Mononuclear cell (primary cell): Measurements from ENCODE around the gene PUS3. TPM values are rescaled to one million over a fixed set of nuclear protein-coding genes. Genes with fewer than 3 reads are reported as not detected.

Source experiments
- H3K27me3 ChIP-seq: 2 replicates; pipeline ENCODE4 v1.6.0; 2011; ENCODE audit warnings: low read length, control low read depth; ENCODE audit not compliant: insufficient read depth
- H3K4me1 ChIP-seq: 2 replicates; pipeline ENCODE4 v1.5.1; 2011; ENCODE audit warnings: mild to moderate bottlenecking, low read length, control low read depth; ENCODE audit not compliant: insufficient read depth
- H3K4me3 ChIP-seq: 2 replicates; pipeline ENCODE4 v1.5.1; 2011; ENCODE audit warnings: mild to moderate bottlenecking, low read length, moderate library complexity
- H3K9me3 ChIP-seq: 2 replicates; pipeline ENCODE4 v1.5.1; 2011; ENCODE audit warnings: low read depth, mild to moderate bottlenecking, control low read depth, low read length
- total RNA-seq: library from RNA; depleted of rRNA; stranded (reverse); fragments of >200 nt; gene quantifications from one replicate; pipeline ENCODE4 v1.2.3, GENCODE V29; 2012

PUS3 gene
- total RNA-seq: 5.8 TPM

- Histone ChIP-seq H3K4me3 (peak within 1 kb of the TSS; percentile 54), H3K9me3 (no peaks in the 10 kb centered on the region), H3K4me1 (peaks cover 27% of the 10 kb centered on the region), H3K27me3 (peaks cover 35% of the 10 kb centered on the region)
Observed at GRCh38 chr11:125902927-125903710, at the start of gene PUS3. Gene PUS3, minus strand, starts transcription at chr11:125903206. Its CDS starts 6,922 bp downstream, at chr11:125896284.

- no peak overlapping the region for H3K4me3 ChIP-seq
- no peaks in the 10 kb centered on the region for H3K4me1 ChIP-seq
- H3K27me3 ChIP-seq: no peaks in the 10 kb centered on the region
- H3K9me3 ChIP-seq: no peaks in the 10 kb centered on the region
Observed at GRCh38 chr11:125952559-125952958, 49.6 kb upstream of the PUS3 start.

GRCh38 chr11:125951731-125952130, 48.7 kb upstream of the PUS3 start:
- H3K4me3 ChIP-seq: no peak overlapping the region
- no peaks in the 10 kb centered on the region for H3K4me1 ChIP-seq

DNA sequence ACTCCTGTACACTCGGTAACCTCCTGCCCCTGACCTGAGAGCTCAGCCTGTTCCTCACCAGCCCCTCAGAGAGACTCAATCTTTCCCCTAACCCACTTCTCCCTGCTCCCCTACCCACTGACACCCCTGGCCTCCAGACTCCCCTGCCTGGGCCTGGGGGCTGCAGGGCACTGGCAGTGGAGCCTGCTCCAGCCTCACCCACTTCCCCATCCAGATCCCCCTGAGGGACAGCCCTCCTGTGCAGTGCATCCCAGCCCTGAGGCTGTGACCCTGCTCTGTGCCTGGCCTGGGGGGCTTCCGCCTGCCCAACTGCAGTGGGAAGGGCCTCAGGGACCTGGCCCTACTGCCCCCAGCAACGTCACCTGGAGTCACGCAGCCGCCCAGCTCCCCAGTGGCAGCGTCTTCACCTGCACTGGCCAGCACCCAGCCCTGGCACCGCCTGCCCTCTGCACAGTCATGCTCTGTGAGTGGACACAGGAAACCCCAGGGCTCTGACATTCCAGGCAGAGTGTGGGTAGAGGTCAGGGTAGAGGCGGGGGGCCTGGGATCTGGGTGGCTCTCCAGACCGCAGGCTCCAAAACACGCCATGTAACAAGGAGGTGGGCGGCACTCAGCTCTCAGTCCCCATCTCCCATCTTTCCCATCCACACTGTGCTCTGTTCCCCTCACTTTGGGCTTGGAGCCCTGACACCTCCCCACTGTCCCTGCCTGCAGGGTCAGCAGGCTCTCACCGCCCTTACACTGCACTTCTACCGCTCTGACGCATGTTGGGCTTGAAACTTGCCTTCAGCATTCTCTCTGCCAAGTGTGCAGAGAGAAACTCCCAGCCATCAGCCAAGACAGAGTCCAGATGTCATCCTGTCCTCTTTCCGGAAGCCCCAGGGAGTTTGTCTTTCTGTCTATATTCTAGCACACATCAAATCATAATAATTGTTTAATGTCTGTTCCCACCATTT, 48.0 kb upstream of the PUS3 start:
- Histone ChIP-seq H3K4me1 (no peaks in the 10 kb centered on the region), H3K9me3 (no peaks in the 10 kb centered on the region), H3K27me3 (no peaks in the 10 kb centered on the region), H3K4me3 (no peak overlapping the region)

More at GRCh38 chr11:125951731-125952130, 48.7 kb upstream of the PUS3 start:
- Histone ChIP-seq H3K27me3 (no peaks in the 10 kb centered on the region), H3K9me3 (no peaks in the 10 kb centered on the region)

DNA sequence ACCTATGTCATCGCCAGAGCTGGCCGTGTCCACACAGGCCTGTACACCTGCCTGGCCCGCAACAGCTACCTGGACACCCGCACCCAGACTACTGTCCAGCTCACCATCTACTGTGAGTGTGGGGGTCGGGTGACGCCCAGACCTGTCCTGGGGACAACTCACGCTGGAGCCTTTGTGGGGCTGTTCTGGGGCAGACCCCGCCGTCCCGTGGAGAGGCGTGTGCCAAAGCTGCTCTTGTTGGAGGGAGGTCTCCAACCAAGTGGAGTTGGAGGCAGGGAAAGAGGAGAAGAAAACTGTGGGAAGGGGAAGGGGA, 47.1 kb upstream of the PUS3 start:
- Histone ChIP-seq H3K4me1 (no peaks in the 10 kb centered on the region), H3K9me3 (no peaks in the 10 kb centered on the region), H3K27me3 (no peaks in the 10 kb centered on the region), H3K4me3 (no peak overlapping the region)

- no peaks in the 10 kb centered on the region for H3K4me1 ChIP-seq
- H3K4me3 ChIP-seq: no peak overlapping the region
- H3K9me3 ChIP-seq: no peaks in the 10 kb centered on the region
- H3K27me3 ChIP-seq: no peaks in the 10 kb centered on the region
Observed at GRCh38 chr11:125949271-125950177, 46.5 kb upstream of the PUS3 start.

GRCh38 chr11:125948278-125949051, 45.5 kb upstream of the PUS3 start:
- H3K4me3 ChIP-seq: no peak overlapping the region

GRCh38 chr11:125947419-125948277, 44.6 kb upstream of the PUS3 start:
- no peaks in the 10 kb centered on the region for H3K9me3 ChIP-seq
- no peaks in the 10 kb centered on the region for H3K4me1 ChIP-seq
- no peak overlapping the region for H3K4me3 ChIP-seq
- no peaks in the 10 kb centered on the region for H3K27me3 ChIP-seq

More at GRCh38 chr11:125948278-125949051, 45.5 kb upstream of the PUS3 start:
- H3K9me3 ChIP-seq: no peaks in the 10 kb centered on the region
- H3K27me3 ChIP-seq: no peaks in the 10 kb centered on the region
- no peaks in the 10 kb centered on the region for H3K4me1 ChIP-seq

- H3K27me3 ChIP-seq: no peaks in the 10 kb centered on the region
- H3K4me1 ChIP-seq: no peaks in the 10 kb centered on the region
- no peak overlapping the region for H3K4me3 ChIP-seq
- H3K9me3 ChIP-seq: no peaks in the 10 kb centered on the region
Observed at GRCh38 chr11:125946712-125947418, 43.9 kb upstream of the PUS3 start.

- no peaks in the 10 kb centered on the region for H3K27me3 ChIP-seq
- no peaks in the 10 kb centered on the region for H3K9me3 ChIP-seq
- H3K4me1 ChIP-seq: no peaks in the 10 kb centered on the region
- no peak within 1 kb of the TSS for H3K4me3 ChIP-seq
Observed at GRCh38 chr11:125945797-125946520, 43.0 kb upstream of the PUS3 start, which contains the start of gene VSIG10L2. Gene VSIG10L2, plus strand, starts transcription at chr11:125946044. Its CDS starts 12 bp downstream, at chr11:125946056.

- H3K4me3 ChIP-seq: no peak overlapping the region
- H3K9me3 ChIP-seq: no peaks in the 10 kb centered on the region
- no peaks in the 10 kb centered on the region for H3K27me3 ChIP-seq
- H3K4me1 ChIP-seq: no peaks in the 10 kb centered on the region
Observed at GRCh38 chr11:125945011-125945796, 42.2 kb upstream of the PUS3 start.
